Body of pancreas (tissue), 4 donors: Measurements from ENCODE around the gene ZDHHC17.

Experiments used
- CTCF ChIP-seq, 7 experiments: fragments of 450-650 bp in 4 of 7; fragments of 200-600 bp in 3 of 7; sonication (generic) in 3 of 7; IDR thresholded peaks; one replicate each; pipeline ENCODE4 v1.5.1; 2016 to 2019; ENCODE audit warnings: antibody characterized with exemption in 7 of 7
- POLR2A ChIP-seq, 3 donors: fragments of 450-650 bp; IDR thresholded peaks; one replicate each; pipeline ENCODE4 v1.6.1; 2016; ENCODE audit warnings: antibody characterized with exemption in 3 of 3, mild to moderate bottlenecking in 2 of 3

- TF ChIP-seq CTCF (IDR thresholded peaks at IDR 0.05) (no peak), POLR2A (IDR thresholded peaks at IDR 0.05) (no peak)
Observed at GRCh38 chr12:76766161-76766560, 2.2 kb downstream of the ZDHHC17 start.
